Neural progenitor cell (in vitro differentiated cells): ENCODE results near the gene GSTO2.

Source experiments
- EZH2 ChIP-seq: fragments of 200-600 bp; sonication (generic); IDR thresholded peaks from 2 replicates; pipeline ENCODE4 v1.6.1; 2017; ENCODE audit warnings: antibody characterized with exemption, mild to moderate bottlenecking, moderate library complexity
- EZH2phosphoT487 ChIP-seq: fragments of 200-600 bp; sonication (generic); IDR thresholded peaks from 2 replicates; pipeline ENCODE4 v1.6.1; 2017; ENCODE audit warnings: antibody characterized with exemption
- TF ChIP-seq, protein P1 (sequence below): fragments of 200-600 bp; sonication (generic); IDR thresholded peaks from 2 replicates; pipeline ENCODE4 v1.5.1; 2017; ENCODE audit warnings: antibody characterized with exemption, mild to moderate bottlenecking

DNA sequence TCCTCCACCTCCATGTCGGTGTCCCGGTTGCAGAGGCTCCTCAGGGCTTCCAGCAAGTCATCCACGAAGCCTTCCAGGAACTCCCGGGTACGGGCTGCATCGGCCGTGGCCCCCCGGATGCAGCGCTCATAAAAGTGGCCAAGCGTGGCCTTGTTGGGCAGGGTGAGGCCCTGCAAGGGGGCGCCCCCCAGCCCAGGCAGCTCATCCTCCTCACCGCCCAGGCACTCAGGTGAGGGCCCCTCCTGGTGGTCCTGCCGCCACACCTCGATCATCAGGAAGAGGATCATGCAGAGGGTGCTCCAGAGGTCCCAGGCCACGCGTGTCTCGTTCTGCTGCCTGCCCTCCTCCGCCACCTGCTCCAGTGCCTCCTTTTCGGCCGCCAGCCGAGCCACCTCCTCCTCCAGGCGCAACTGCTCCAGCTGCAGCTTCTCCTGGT is 46.5 kb downstream of the GSTO2 start:
- TF ChIP-seq EZH2 = no peak
- TF ChIP-seq, protein P1, sequence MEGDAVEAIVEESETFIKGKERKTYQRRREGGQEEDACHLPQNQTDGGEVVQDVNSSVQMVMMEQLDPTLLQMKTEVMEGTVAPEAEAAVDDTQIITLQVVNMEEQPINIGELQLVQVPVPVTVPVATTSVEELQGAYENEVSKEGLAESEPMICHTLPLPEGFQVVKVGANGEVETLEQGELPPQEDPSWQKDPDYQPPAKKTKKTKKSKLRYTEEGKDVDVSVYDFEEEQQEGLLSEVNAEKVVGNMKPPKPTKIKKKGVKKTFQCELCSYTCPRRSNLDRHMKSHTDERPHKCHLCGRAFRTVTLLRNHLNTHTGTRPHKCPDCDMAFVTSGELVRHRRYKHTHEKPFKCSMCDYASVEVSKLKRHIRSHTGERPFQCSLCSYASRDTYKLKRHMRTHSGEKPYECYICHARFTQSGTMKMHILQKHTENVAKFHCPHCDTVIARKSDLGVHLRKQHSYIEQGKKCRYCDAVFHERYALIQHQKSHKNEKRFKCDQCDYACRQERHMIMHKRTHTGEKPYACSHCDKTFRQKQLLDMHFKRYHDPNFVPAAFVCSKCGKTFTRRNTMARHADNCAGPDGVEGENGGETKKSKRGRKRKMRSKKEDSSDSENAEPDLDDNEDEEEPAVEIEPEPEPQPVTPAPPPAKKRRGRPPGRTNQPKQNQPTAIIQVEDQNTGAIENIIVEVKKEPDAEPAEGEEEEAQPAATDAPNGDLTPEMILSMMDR = no peak
- no peak for TF ChIP-seq EZH2phosphoT487
